ENCODE data around the gene RBPJ. TPM values are rescaled to one million over a fixed set of nuclear protein-coding genes. Genes with fewer than 3 reads are reported as not detected.

The RBPJ gene
- total and polyA plus RNA-seq, 2 experiments from 2014 or later: 73.7 to 74.5 TPM

DNA sequence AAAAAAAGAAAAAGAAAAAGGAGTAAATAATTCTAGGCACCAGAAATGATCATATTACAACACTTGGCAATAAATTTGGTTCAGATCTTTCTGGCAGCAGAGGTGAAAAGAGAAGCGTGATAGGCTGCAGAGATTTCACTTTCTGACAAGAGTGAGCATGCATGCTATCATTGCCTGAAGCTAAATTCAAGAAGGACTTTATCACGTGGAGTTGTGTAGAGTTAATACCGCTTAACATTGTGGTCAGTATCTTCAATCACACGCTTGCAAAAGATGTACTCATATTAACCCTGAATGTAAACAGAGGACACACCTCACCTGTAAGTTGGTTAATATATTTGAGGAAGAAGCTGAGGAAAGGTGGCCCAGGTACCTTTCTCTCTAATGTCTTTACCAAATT, 31.4 kb upstream of the RBPJ start:
- Histone ChIP-seq H3K27ac (no peak overlapping the region), H3K4me2 (no peak overlapping the region), H3K9me3 (ENCODE audit: low read depth) (no peaks in the 10 kb centered on the region), H2AFZ (no peak overlapping the region), H3K27me3 (no peaks in the 10 kb centered on the region), H3K4me1 (ENCODE audit: insufficient read depth) (no peaks in the 10 kb centered on the region), H3K79me2 (no peaks in the 10 kb centered on the region), H3K4me3 (no peak overlapping the region), H3K36me3 (replicated peaks; ENCODE audit: insufficient read depth, low read depth) (no peaks in the 10 kb centered on the region), H4K20me1 (ENCODE audit: insufficient read depth, poor library complexity, severe bottlenecking) (no peaks in the 10 kb centered on the region), H3K9me2 (replicated peaks; ENCODE audit: insufficient read depth) (no peaks in the 10 kb centered on the region)
- no peak for DNase-seq (ENCODE audit: low spot score)
- 69% methylated on average over 4 of the region's 4 CpGs for WGBS (ENCODE audit: low lambda C conversion rate, missing lambda C conversion rate)
- TF ChIP-seq, protein P1, sequence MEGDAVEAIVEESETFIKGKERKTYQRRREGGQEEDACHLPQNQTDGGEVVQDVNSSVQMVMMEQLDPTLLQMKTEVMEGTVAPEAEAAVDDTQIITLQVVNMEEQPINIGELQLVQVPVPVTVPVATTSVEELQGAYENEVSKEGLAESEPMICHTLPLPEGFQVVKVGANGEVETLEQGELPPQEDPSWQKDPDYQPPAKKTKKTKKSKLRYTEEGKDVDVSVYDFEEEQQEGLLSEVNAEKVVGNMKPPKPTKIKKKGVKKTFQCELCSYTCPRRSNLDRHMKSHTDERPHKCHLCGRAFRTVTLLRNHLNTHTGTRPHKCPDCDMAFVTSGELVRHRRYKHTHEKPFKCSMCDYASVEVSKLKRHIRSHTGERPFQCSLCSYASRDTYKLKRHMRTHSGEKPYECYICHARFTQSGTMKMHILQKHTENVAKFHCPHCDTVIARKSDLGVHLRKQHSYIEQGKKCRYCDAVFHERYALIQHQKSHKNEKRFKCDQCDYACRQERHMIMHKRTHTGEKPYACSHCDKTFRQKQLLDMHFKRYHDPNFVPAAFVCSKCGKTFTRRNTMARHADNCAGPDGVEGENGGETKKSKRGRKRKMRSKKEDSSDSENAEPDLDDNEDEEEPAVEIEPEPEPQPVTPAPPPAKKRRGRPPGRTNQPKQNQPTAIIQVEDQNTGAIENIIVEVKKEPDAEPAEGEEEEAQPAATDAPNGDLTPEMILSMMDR (IDR thresholded peaks at IDR 0.05; ENCODE audit: poor library complexity): no peak
- no peak for TF ChIP-seq EZH2 (IDR thresholded peaks at IDR 0.05; ENCODE audit: borderline replicate concordance)
- no peak for TF ChIP-seq EZH2phosphoT487 (IDR thresholded peaks at IDR 0.05; ENCODE audit: low read depth, severe bottlenecking, unreplicated experiment)

DNA sequence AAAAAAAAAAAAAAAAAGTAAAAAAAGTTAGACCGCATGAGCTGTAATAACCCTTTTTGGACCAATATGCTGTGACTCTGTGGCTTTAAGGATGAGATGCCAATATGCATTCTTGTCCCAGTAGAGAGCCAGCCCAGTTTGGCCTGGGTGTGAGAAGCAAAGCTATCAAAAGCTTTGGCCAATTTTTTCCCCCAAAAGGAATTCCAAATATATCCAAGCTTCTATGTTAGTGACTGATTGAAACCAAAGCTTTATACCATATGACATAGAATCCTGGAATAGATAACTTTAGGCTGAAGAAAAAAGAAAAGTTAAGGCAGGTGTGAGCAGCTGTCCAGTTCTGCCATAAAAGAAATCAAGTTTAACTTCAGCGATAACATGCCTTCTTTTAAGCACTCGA, 30.5 kb upstream of the RBPJ start:
- Histone ChIP-seq H3K4me1 (ENCODE audit: insufficient read depth) (no peaks in the 10 kb centered on the region), H3K27me3 (no peaks in the 10 kb centered on the region), H3K4me3 (no peak overlapping the region), H3K27ac (no peak overlapping the region), H3K4me2 (no peak overlapping the region), H4K20me1 (ENCODE audit: insufficient read depth, poor library complexity, severe bottlenecking) (no peaks in the 10 kb centered on the region), H2AFZ (no peak overlapping the region), H3K79me2 (no peaks in the 10 kb centered on the region), H3K9me2 (replicated peaks; ENCODE audit: insufficient read depth) (no peaks in the 10 kb centered on the region), H3K9me3 (ENCODE audit: low read depth) (no peaks in the 10 kb centered on the region), H3K36me3 (replicated peaks; ENCODE audit: insufficient read depth, low read depth) (no peaks in the 10 kb centered on the region)
- DNase-seq (ENCODE audit: low spot score): no peak
- 87% methylated on average over 3 of the region's 3 CpGs for WGBS (ENCODE audit: low lambda C conversion rate, missing lambda C conversion rate)
- no peak for TF ChIP-seq EZH2phosphoT487 (IDR thresholded peaks at IDR 0.05; ENCODE audit: low read depth, severe bottlenecking, unreplicated experiment)
- TF ChIP-seq EZH2 (IDR thresholded peaks at IDR 0.05; ENCODE audit: borderline replicate concordance): no peak
- TF ChIP-seq, protein P1 (IDR thresholded peaks at IDR 0.05; ENCODE audit: poor library complexity): no peak

DNA sequence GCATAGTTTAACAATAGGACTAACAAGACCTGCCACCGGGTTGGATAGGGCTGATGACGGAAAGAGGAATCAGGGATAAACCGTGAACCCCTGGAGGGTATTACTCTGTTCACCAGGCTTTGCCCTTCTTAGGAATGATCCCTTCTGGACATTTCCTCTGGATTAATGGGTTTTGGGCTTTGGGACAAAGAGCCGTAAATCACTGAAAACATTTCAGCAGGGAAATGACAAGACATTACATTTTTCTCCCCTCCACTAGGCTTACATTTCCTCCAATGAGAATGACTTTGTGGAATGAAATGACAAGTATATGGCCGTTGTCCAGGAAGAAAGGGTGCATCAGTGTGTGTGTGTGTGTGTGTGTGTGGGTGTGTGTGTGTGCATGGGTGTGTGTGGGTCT, 25.9 kb upstream of the RBPJ start:
- H3K9me3 ChIP-seq (ENCODE audit: low read depth): no peaks in the 10 kb centered on the region
- 86% methylated on average over 5 of the region's 5 CpGs for WGBS (ENCODE audit: low lambda C conversion rate, missing lambda C conversion rate)
- peaks cover 6% of the 10 kb centered on the region for H3K4me1 ChIP-seq (ENCODE audit: insufficient read depth)
- no peak for DNase-seq (ENCODE audit: low spot score)
- TF ChIP-seq EZH2 (IDR thresholded peaks at IDR 0.05; ENCODE audit: borderline replicate concordance): no peak
- no peak overlapping the region for H2AFZ ChIP-seq
- H3K27ac ChIP-seq: no peak overlapping the region
- H3K79me2 ChIP-seq: no peaks in the 10 kb centered on the region
- H3K27me3 ChIP-seq: no peaks in the 10 kb centered on the region
- H3K4me3 ChIP-seq: no peak overlapping the region
- no peak overlapping the region for H3K4me2 ChIP-seq
- H3K36me3 ChIP-seq (replicated peaks; ENCODE audit: insufficient read depth, low read depth): no peaks in the 10 kb centered on the region
- no peaks in the 10 kb centered on the region for H4K20me1 ChIP-seq (ENCODE audit: insufficient read depth, poor library complexity, severe bottlenecking)
- no peaks in the 10 kb centered on the region for H3K9me2 ChIP-seq (replicated peaks; ENCODE audit: insufficient read depth)

DNA sequence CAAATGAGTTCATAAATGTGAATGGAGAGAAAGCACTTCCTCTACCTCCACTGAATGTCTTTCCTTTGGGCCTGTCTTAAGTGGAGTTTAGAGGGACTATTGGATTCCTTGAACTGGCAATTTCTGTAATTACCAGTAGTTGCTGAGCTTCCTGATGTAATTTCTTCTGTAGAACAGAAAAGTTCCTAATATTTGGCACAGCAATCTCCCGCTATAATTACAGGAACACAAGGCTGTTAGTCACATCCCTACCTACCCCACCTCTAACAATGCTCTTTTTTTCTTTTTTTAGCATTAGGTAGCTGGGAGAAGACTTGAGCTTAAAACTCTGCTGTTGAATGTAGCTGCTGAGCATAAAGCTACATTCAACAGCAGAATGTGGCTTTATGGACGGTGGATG, 24.8 kb upstream of the RBPJ start:
- Histone ChIP-seq H3K9me2 (replicated peaks; ENCODE audit: insufficient read depth) (no peaks in the 10 kb centered on the region), H3K4me2 (no peak overlapping the region), H3K36me3 (replicated peaks; ENCODE audit: insufficient read depth, low read depth) (no peaks in the 10 kb centered on the region), H3K9me3 (ENCODE audit: low read depth) (no peaks in the 10 kb centered on the region), H2AFZ (no peak overlapping the region), H3K27me3 (no peaks in the 10 kb centered on the region), H3K4me1 (ENCODE audit: insufficient read depth) (peaks cover 6% of the 10 kb centered on the region), H3K79me2 (no peaks in the 10 kb centered on the region), H3K4me3 (no peak overlapping the region), H4K20me1 (ENCODE audit: insufficient read depth, poor library complexity, severe bottlenecking) (no peaks in the 10 kb centered on the region), H3K27ac (no peak overlapping the region)
- DNase-seq (ENCODE audit: low spot score): no peak
- TF ChIP-seq EZH2 (IDR thresholded peaks at IDR 0.05; ENCODE audit: borderline replicate concordance) (no peak), EZH2phosphoT487 (IDR thresholded peaks at IDR 0.05; ENCODE audit: low read depth, severe bottlenecking, unreplicated experiment) (no peak)
- TF ChIP-seq, protein P1 (IDR thresholded peaks at IDR 0.05; ENCODE audit: poor library complexity): no peak
- WGBS (ENCODE audit: low lambda C conversion rate, missing lambda C conversion rate): 85% methylated on average over 2 of the region's 2 CpGs
